Loucy (cell line): Measurements from ENCODE around the gene HSD17B13.

Source experiments
- H2AFZ ChIP-seq: fragments of 200-600 bp; sonication (generic); 2 replicates; pipeline ENCODE4 v1.6.0; 2016; ENCODE audit warnings: antibody characterized with exemption, mild to moderate bottlenecking, low read length, moderate library complexity
- H3F3A ChIP-seq: fragments of 200-600 bp; 2 replicates; pipeline ENCODE4 v1.6.0; 2016; ENCODE audit warnings: antibody characterized with exemption, low read depth, mild to moderate bottlenecking
- H3K27me3 ChIP-seq: fragments of 200-600 bp; sonication (generic); 2 replicates; pipeline ENCODE4 v1.6.1; 2014; ENCODE audit warnings: low read length, mild to moderate bottlenecking; ENCODE audit not compliant: insufficient read depth, poor library complexity, severe bottlenecking
- H3K36me3 ChIP-seq: fragments of 200-600 bp; sonication (generic); 2 replicates; pipeline ENCODE4 v1.6.1; 2016; ENCODE audit warnings: low read length; ENCODE audit not compliant: insufficient read depth
- H3K4me1 ChIP-seq: fragments of 200-600 bp; sonication (generic); 2 replicates; pipeline ENCODE4 v1.5.1; 2014; ENCODE audit warnings: low read length, mild to moderate bottlenecking; ENCODE audit not compliant: insufficient read depth, poor library complexity, severe bottlenecking
- H3K4me2 ChIP-seq: fragments of 200-600 bp; sonication (generic); 2 replicates; pipeline ENCODE4 v1.6.0; 2014; ENCODE audit warnings: antibody characterized with exemption, low read length, low read depth, mild to moderate bottlenecking; ENCODE audit not compliant: poor library complexity, severe bottlenecking
- H3K4me3 ChIP-seq: fragments of 200-600 bp; sonication (generic); 2 replicates; pipeline ENCODE4 v1.5.1; 2014; ENCODE audit warnings: low read length, mild to moderate bottlenecking, mixed read lengths; ENCODE audit not compliant: poor library complexity, severe bottlenecking
- H3K79me2 ChIP-seq: fragments of 200-600 bp; sonication (generic); 2 replicates; pipeline ENCODE4 v1.6.1; 2014; ENCODE audit warnings: low read length; ENCODE audit not compliant: insufficient read depth
- H3K9ac ChIP-seq: fragments of 200-600 bp; sonication (generic); 2 replicates; pipeline ENCODE4 v1.6.0; 2014; ENCODE audit warnings: mild to moderate bottlenecking, low read depth, low read length, moderate library complexity; ENCODE audit not compliant: poor library complexity, severe bottlenecking
- H3K9me2 ChIP-seq: fragments of 200-600 bp; sonication (generic); replicated peaks from 2 replicates; pipeline ENCODE4 v1.6.1; 2016; ENCODE audit warnings: low read depth, low read length, mixed read lengths
- H3K9me3 ChIP-seq: fragments of 200-600 bp; sonication (generic); 2 replicates; pipeline ENCODE4 v1.6.1; 2014; ENCODE audit warnings: mild to moderate bottlenecking, antibody characterized with exemption, low read length, low read depth; ENCODE audit not compliant: insufficient read depth
- H4K20me1 ChIP-seq: fragments of 200-600 bp; sonication (generic); 2 replicates; pipeline ENCODE4 v1.6.0; 2014; ENCODE audit warnings: antibody characterized with exemption, low read length, mild to moderate bottlenecking; ENCODE audit not compliant: insufficient read depth, poor library complexity, severe bottlenecking
- CTCF ChIP-seq: fragments of 200-600 bp; sonication (generic); conservative IDR thresholded peaks from 2 replicates; pipeline ENCODE4 v1.5.1; 2014; ENCODE audit warnings: mild to moderate bottlenecking, antibody characterized with exemption, low read length
- EZH2phosphoT487 ChIP-seq: fragments of 200-600 bp; IDR thresholded peaks from 2 replicates; pipeline ENCODE4 v1.6.1; 2018; ENCODE audit warnings: antibody characterized with exemption, mild to moderate bottlenecking, moderate library complexity, borderline replicate concordance

HSD17B13 gene

GRCh38 chr4:87359258-87359657, 36.6 kb upstream of the HSD17B13 start:
- Histone ChIP-seq H3K79me2 (no peaks in the 10 kb centered on the region), H2AFZ (no peak overlapping the region), H3K36me3 (peaks cover 37% of the 10 kb centered on the region), H3K9me3 (no peaks in the 10 kb centered on the region), H3K4me2 (no peak overlapping the region), H3K4me3 (no peak overlapping the region), H3K9me2 (no peaks in the 10 kb centered on the region), H3K9ac (no peak overlapping the region), H4K20me1 (no peaks in the 10 kb centered on the region), H3K4me1 (no peaks in the 10 kb centered on the region), H3K27me3 (no peaks in the 10 kb centered on the region), H3F3A (no peaks in the 10 kb centered on the region)
- no peak for TF ChIP-seq CTCF

- Histone ChIP-seq H3K4me3 (no peak overlapping the region), H3K9me3 (no peaks in the 10 kb centered on the region), H3F3A (no peaks in the 10 kb centered on the region), H3K79me2 (no peaks in the 10 kb centered on the region), H2AFZ (no peak overlapping the region), H3K9ac (no peak overlapping the region), H3K36me3 (peaks cover 21% of the 10 kb centered on the region), H3K4me2 (no peak overlapping the region), H3K4me1 (no peaks in the 10 kb centered on the region), H3K9me2 (no peaks in the 10 kb centered on the region), H4K20me1 (no peaks in the 10 kb centered on the region), H3K27me3 (no peaks in the 10 kb centered on the region)
- TF ChIP-seq EZH2phosphoT487 (no peak), CTCF (no peak)
Observed at GRCh38 chr4:87356832-87357526, 34.3 kb upstream of the HSD17B13 start.

GRCh38 chr4:87354168-87355102, 31.8 kb upstream of the HSD17B13 start:
- H3K36me3 ChIP-seq: peaks cover 9% of the 10 kb centered on the region
- no peaks in the 10 kb centered on the region for H3K27me3 ChIP-seq
- no peak overlapping the region for H2AFZ ChIP-seq

More at GRCh38 chr4:87354168-87355102, 31.8 kb upstream of the HSD17B13 start:
- no peaks in the 10 kb centered on the region for H3K9me3 ChIP-seq
- no peaks in the 10 kb centered on the region for H4K20me1 ChIP-seq
- no peaks in the 10 kb centered on the region for H3K9me2 ChIP-seq
- H3K9ac ChIP-seq: no peak overlapping the region
- no peak overlapping the region for H3K4me2 ChIP-seq
- no peaks in the 10 kb centered on the region for H3F3A ChIP-seq
- no peak overlapping the region for H3K4me3 ChIP-seq
- H3K4me1 ChIP-seq: no peaks in the 10 kb centered on the region
- no peaks in the 10 kb centered on the region for H3K79me2 ChIP-seq
- TF ChIP-seq EZH2phosphoT487: no peak
- no peak for TF ChIP-seq CTCF
